GM12892 (cell line): Measurements from ENCODE around the gene GOLGA3.
"Not testable (repeated sequence)": the region's sequence is repeated elsewhere in the genome, so short reads cannot be mapped to it uniquely, and the experiment has no call there.

Experiments used
- DNase-seq: peaks from one replicate; pipeline ENCODE4 v3.0.0; 2011; ENCODE audit not compliant: insufficient read length
- FAIRE-seq: peaks from 2 replicates; lab custom pipeline; 2011; peaks lifted over from hg19 to GRCh38; lab: Jason Lieb, UNC
- POLR2A ChIP-seq: IDR thresholded peaks from 2 replicates; pipeline ENCODE4 v1.6.1; 2011; ENCODE audit warnings: low read depth, low read length, control low read depth
- POLR2AphosphoS5 ChIP-seq: IDR thresholded peaks from 2 replicates; pipeline ENCODE4 v1.6.1; 2011; ENCODE audit warnings: low read depth, low read length, control low read depth
- TAF1 ChIP-seq: IDR thresholded peaks from 2 replicates; pipeline ENCODE4 v1.6.1; 2011; ENCODE audit warnings: low read depth, mild to moderate bottlenecking, control low read depth, low read length, borderline replicate concordance

The GOLGA3 gene

GRCh38 chr12:132838410-132839080, 9.9 kb upstream of the GOLGA3 start:
- no peak for DNase-seq
- TF ChIP-seq POLR2AphosphoS5 (no peak), TAF1 (no peak), POLR2A (no peak)
- FAIRE-seq, result no peak

GRCh38 chr12:132837693-132838409, 9.2 kb upstream of the GOLGA3 start:
- DNase-seq (no peak), FAIRE-seq (no peak)
- TF ChIP-seq TAF1 (no peak), POLR2AphosphoS5 (no peak), POLR2A (no peak)

DNA sequence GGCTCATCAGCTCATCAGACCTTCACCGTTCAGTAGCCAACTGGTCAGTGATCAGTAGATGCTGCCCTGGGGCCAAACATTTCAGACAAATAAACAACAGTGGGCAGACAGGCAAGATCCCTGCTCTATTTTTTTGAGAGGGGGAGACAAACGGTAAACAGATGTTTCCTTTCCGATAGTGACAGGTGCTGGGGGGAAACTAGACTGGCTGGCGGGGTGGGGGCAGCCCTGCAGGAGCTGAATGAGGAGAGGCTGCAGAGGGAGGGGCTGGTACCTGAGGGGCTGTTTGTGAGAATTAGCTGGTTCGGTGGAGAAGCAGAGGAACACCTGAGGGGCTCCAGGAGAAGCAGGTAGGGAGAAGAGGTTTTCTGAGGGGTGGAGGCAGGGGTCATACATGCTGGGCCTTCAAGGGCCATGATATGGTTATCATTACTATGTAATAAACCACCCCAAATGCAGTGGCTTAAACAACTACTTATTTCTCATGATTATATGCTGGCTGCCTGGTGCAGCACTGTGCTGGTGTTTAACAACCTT, 8.2 kb upstream of the GOLGA3 start:
- DNase-seq (no peak), FAIRE-seq (no peak)
- no peak for TF ChIP-seq POLR2AphosphoS5
- TF ChIP-seq TAF1, result no peak
- TF ChIP-seq POLR2A, result no peak

- not testable (repeated sequence) for FAIRE-seq, DNase-seq
Observed at GRCh38 chr12:132836230-132836629, 7.6 kb upstream of the GOLGA3 start.

GRCh38 chr12:132835076-132836025, 6.7 kb upstream of the GOLGA3 start:
- DNase-seq, result no peak
- TF ChIP-seq POLR2A (no peak), TAF1 (no peak), POLR2AphosphoS5 (no peak)
- no peak for FAIRE-seq

DNA sequence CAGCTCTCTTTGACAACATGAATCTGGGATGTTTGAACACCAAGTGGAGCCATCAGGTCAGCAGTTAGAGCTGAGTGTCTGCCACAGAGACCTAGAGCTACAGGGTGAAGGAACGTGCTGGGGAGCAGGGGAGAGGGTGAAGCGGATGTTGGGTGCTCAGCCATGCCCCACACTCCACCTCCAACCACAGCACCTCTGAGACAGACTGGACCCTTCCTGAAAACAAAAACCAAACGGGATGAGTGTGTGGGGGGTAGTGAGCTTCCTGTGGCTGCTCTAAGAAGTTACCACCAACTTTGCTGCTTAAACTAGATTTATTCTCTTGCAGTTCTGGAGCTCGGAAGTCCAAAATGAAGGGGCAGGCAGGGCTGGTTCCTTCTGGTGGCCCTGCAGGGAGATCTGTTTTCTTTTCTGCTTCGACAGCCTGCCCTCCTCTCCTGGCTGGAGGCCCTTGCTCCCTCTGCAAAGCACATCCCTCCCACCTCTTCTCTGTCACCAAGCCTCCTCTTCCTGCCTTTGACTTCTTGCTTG, 5.6 kb upstream of the GOLGA3 start:
- no peak for FAIRE-seq
- no peak for TF ChIP-seq POLR2AphosphoS5
- no peak for TF ChIP-seq TAF1
- TF ChIP-seq POLR2A, result no peak

DNA sequence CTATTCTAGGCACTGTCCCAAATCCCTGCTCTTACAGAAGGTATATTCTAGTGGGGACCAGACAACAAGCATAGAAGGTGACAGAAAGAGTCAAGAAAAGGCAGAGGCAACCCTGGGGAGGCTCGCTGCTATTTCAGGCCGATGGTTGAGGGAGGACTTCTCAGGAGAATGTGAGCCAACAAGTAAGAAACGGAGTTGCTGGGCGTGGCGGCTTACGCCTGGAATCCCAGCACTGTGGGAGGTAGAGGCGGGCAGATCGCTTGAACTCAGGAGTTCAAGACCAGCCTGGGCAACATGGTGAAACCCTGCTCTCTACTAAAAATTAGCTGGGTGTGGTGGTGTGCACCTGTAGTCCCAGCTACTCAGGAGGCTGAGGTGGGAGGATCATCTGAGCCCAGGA, 4.7 kb upstream of the GOLGA3 start:
- TF ChIP-seq POLR2A (no peak), POLR2AphosphoS5 (no peak), TAF1 (no peak)
- FAIRE-seq (no peak), DNase-seq (no peak)

More for the DNA sequence above, 5.6 kb upstream of the GOLGA3 start:
- no peak for DNase-seq

GRCh38 chr12:132831771-132832170, 3.1 kb upstream of the GOLGA3 start:
- DNase-seq (no peak), FAIRE-seq (no peak)
- TF ChIP-seq TAF1 (no peak), POLR2A (no peak), POLR2AphosphoS5 (no peak)

- DNase-seq (peak; percentile 48), FAIRE-seq (peak; percentile 36)
- TF ChIP-seq TAF1 (no peak), POLR2A (no peak), POLR2AphosphoS5 (no peak)
Observed at GRCh38 chr12:132827763-132828703, 636 bp downstream of the GOLGA3 start.

DNA sequence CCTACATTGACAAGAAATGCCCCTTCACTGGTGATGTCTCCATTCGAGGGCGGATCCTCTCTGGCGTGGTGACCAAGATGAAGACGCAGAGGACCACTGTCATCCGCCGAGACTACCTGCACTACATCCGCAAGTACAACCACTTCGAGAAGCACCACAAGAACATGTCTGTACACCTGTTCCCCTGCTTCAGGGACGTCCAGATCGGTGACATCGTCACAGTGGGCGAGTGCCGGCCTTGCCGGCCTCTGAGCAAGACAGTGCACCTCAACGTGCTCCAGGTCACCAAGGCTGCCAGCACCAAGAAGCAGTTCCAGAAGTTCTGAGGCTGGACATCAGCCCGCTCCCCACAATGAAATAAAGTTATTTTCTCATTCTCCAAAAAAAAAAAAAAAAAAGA, 2.8 kb downstream of the GOLGA3 start:
- DNase-seq (no peak), FAIRE-seq (no peak)
- no peak for TF ChIP-seq POLR2A
- TF ChIP-seq POLR2AphosphoS5, result no peak

GRCh38 chr12:132825089-132825488, 3.6 kb downstream of the GOLGA3 start:
- DNase-seq (no peak), FAIRE-seq (no peak)
- no peak for TF ChIP-seq TAF1
- TF ChIP-seq POLR2A, result no peak
- peak; percentile 34 for TF ChIP-seq POLR2AphosphoS5
